GM12878 (cell line): ENCODE data around the gene IFRD1. TPM values are rescaled to one million over a fixed set of nuclear protein-coding genes. Genes with fewer than 3 reads are reported as not detected.
A peak's percentile ranks its signal among the peaks of the same experiment; 100 is the strongest.

Experiments
- ATF7 ChIP-seq: fragments of 450-650 bp; IDR thresholded peaks from 2 replicates; pipeline ENCODE4 v1.6.1; 2016; ENCODE audit warnings: low read depth, mild to moderate bottlenecking
- CHD1 ChIP-seq: IDR thresholded peaks from 2 replicates; pipeline ENCODE4 v1.6.1; 2012; ENCODE audit warnings: low read depth, low read length, improper control_type of control experiment
- CHD4 ChIP-seq: fragments of 200-600 bp; sonication (generic); IDR thresholded peaks from 2 replicates; pipeline ENCODE4 v1.6.1; 2016; ENCODE audit warnings: mild to moderate bottlenecking
- GABPA ChIP-seq: IDR thresholded peaks from 2 replicates; pipeline ENCODE4 v1.6.1; 2014; ENCODE audit warnings: antibody characterized with exemption, low read depth, mild to moderate bottlenecking, inconsistent platforms
- IKZF1 ChIP-seq: fragments of 450-650 bp; conservative IDR thresholded peaks from 2 replicates; pipeline ENCODE4 v1.6.1; 2017; ENCODE audit warnings: antibody characterized with exemption, mild to moderate bottlenecking
- IKZF2 ChIP-seq, 2 experiments: fragments of 450-650 bp; IDR thresholded peaks; 2 replicates each; pipeline ENCODE4 v1.6.1; 2017; ENCODE audit warnings: mild to moderate bottlenecking in 2 of 2, moderate library complexity in 2 of 2
- IRF4 ChIP-seq: IDR thresholded peaks from 2 replicates; pipeline ENCODE4 v1.6.1; 2011; ENCODE audit warnings: low read depth, low read length
- JUNB ChIP-seq: IDR thresholded peaks from 2 replicates; pipeline ENCODE4 v1.6.1; 2016; ENCODE audit warnings: antibody characterized with exemption, mild to moderate bottlenecking
- KDM1A ChIP-seq: fragments of 200-600 bp; sonication (generic); IDR thresholded peaks from 2 replicates; pipeline ENCODE4 v1.6.1; 2016; ENCODE audit warnings: borderline replicate concordance
- MYB ChIP-seq: fragments of 150-350 bp; IDR thresholded peaks from 2 replicates; pipeline ENCODE4 v1.6.1; 2014; ENCODE audit warnings: mild to moderate bottlenecking, low read depth, low read length, borderline replicate concordance
- MYC ChIP-seq: IDR thresholded peaks from 2 replicates; pipeline ENCODE4 v1.6.1; 2011; ENCODE audit warnings: mild to moderate bottlenecking, low read length, moderate library complexity, inconsistent platforms; ENCODE audit not compliant: insufficient read depth, insufficient replicate concordance, insufficient read length, severe bottlenecking
- NBN ChIP-seq: fragments of 450-650 bp; IDR thresholded peaks from 2 replicates; pipeline ENCODE4 v1.6.1; 2016
- NFYB ChIP-seq: IDR thresholded peaks from 2 replicates; pipeline ENCODE4 v1.6.1; 2011; ENCODE audit warnings: low read depth, mild to moderate bottlenecking, low read length, improper control_type of control experiment, moderate library complexity; ENCODE audit not compliant: insufficient read depth
- NKRF ChIP-seq: fragments of 450-650 bp; conservative IDR thresholded peaks from 2 replicates; pipeline ENCODE4 v1.6.1; 2017; ENCODE audit warnings: mild to moderate bottlenecking, moderate library complexity
- PAX8 ChIP-seq: fragments of 450-650 bp; IDR thresholded peaks from 2 replicates; pipeline ENCODE4 v1.6.1; 2017; ENCODE audit warnings: mild to moderate bottlenecking, moderate library complexity
- POLR2AphosphoS2 ChIP-seq: IDR thresholded peaks from 2 replicates; pipeline ENCODE4 v1.6.1; 2011; ENCODE audit warnings: low read depth, mild to moderate bottlenecking, low read length, improper control_type of control experiment, moderate library complexity
- POLR2AphosphoS5 ChIP-seq: IDR thresholded peaks from 2 replicates; pipeline ENCODE4 v1.6.1; 2011; ENCODE audit warnings: mild to moderate bottlenecking, low read length, inconsistent platforms
- SIN3A ChIP-seq: IDR thresholded peaks from 2 replicates; pipeline ENCODE4 v1.6.1; 2012; ENCODE audit warnings: low read depth, low read length, improper control_type of control experiment
- SMAD1 ChIP-seq: fragments of 450-650 bp; IDR thresholded peaks from 2 replicates; pipeline ENCODE4 v1.6.1; 2018; ENCODE audit warnings: mild to moderate bottlenecking, low read depth; ENCODE audit not compliant: partially characterized antibody
- SP1 ChIP-seq: IDR thresholded peaks from one replicate; pipeline ENCODE4 v1.6.1; 2011; ENCODE audit warnings: low read depth, low read length
- SPI1 ChIP-seq: IDR thresholded peaks from 2 replicates; pipeline ENCODE4 v1.6.1; 2011; ENCODE audit warnings: low read depth, mild to moderate bottlenecking, low read length, moderate library complexity, borderline replicate concordance; ENCODE audit not compliant: insufficient read depth
- SUPT20H ChIP-seq: IDR thresholded peaks from 2 replicates; pipeline ENCODE4 v1.6.1; 2011; ENCODE audit warnings: low read depth, mild to moderate bottlenecking, low read length, moderate library complexity, borderline replicate concordance; ENCODE audit not compliant: control insufficient read depth
- SUZ12 ChIP-seq: fragments of 200-600 bp; sonication (generic); IDR thresholded peaks from one replicate; pipeline ENCODE4 v1.6.1; 2018; ENCODE audit warnings: antibody characterized with exemption, mild to moderate bottlenecking; ENCODE audit not compliant: unreplicated experiment
- TCF12 ChIP-seq: IDR thresholded peaks from 2 replicates; pipeline ENCODE4 v1.6.1; 2011; ENCODE audit warnings: low read depth, mild to moderate bottlenecking, low read length
- TCF7 ChIP-seq: IDR thresholded peaks from 2 replicates; pipeline ENCODE4 v1.6.1; 2014; ENCODE audit warnings: antibody characterized with exemption, borderline replicate concordance
- ZNF24 ChIP-seq: fragments of 450-650 bp; IDR thresholded peaks from 2 replicates; pipeline ENCODE4 v1.6.1; 2017; ENCODE audit warnings: antibody characterized with exemption, mild to moderate bottlenecking
- ZNF622 ChIP-seq: fragments of 450-650 bp; IDR thresholded peaks from 2 replicates; pipeline ENCODE4 v1.6.1; 2017; ENCODE audit warnings: mild to moderate bottlenecking, inconsistent platforms
- ZZZ3 ChIP-seq: IDR thresholded peaks from 2 replicates; pipeline ENCODE4 v1.6.1; 2011; ENCODE audit warnings: low read depth; ENCODE audit not compliant: control insufficient read depth, insufficient read length
- polyA plus RNA-seq, 11 experiments: library from polyadenylated mRNA; depleted of rRNA in 4 of 11; unstranded in 6 of 11; stranded (reverse) in 5 of 11; fragments of >200 nt; fragmentation: Nextera tagmentation in 4 of 11; fragmentation: Illumina TruSeq in 1 of 11; extraction: Ambion mirVana in 4 of 11; extraction: Trizol in 1 of 11; gene quantifications; 1 replicate in 1 of 11; 2 replicates in 10 of 11; pipeline versions ENCODE4 v1.2.1 to v1.2.3, GENCODE V29; 2011 to 2016; ENCODE audit warnings: inconsistent platforms in 2 of 11, missing spikeins in 2 of 11, low read depth in 1 of 11
- total RNA-seq, 4 experiments: library from RNA; depleted of rRNA in 3 of 4; stranded (reverse); fragments of >200 nt in 3 of 4; fragmentation: Illumina TruSeq in 1 of 4; extraction: Trizol in 1 of 4; gene quantifications; 2 replicates each; pipeline versions ENCODE4 v1.2.1 to v1.2.3, GENCODE V29; 2013 to 2021
- TF ChIP-seq, protein P1 (sequence below): fragments of 450-650 bp; IDR thresholded peaks from 2 replicates; pipeline ENCODE4 v1.6.1; 2014; ENCODE audit warnings: mild to moderate bottlenecking

IFRD1 gene
- total and polyA plus RNA-seq, 10 of the 15 experiments (the other 5 are each of a cell fraction or from before 2014, with no cell fraction given): 9.6 to 31.1 (median 19.9) TPM

DNA sequence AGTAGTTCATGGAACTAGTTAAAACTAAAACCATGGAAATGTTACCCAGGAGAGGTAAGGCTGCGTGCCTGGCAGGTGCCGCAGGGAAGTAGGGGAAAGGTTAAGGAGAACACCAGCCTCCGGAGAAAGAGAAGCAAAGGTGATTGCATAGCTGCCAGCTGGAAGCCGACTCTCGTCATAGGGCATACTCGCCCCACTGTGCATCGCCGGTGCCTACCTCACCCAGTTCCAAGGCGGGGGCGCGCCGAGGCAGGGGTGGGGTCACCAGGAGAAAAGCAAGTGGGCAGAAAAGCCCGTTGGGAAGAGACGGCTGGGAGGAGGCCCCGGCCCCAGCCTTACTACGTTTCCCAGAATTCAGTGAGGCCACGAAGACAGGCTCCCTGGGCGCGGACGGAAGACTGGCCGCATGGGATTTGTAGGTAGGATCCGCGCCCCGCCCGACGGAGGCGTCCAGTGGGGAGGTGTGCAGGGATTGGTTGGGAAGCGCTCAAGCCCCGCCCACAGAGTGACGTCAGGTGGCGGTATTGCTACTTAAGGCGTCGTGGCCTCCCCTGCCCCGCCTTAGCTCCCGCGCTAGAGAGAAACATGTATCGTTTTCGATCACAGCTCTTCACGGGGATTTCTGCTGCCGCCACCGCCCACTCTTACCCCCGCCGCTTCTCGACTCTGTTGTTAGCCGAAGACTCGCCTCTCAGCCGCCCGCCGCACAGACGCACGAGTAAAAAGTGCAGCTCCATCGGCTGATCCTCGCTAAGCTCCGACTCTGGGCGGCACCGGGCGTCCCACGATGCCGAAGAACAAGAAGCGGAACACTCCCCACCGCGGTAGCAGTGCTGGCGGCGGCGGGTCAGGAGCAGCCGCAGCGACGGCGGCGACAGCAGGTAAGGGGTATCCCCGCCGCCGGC lies at the start of gene IFRD1 (continued):
- TF ChIP-seq SMAD1 (peak; percentile 91), POLR2AphosphoS2 (peak; percentile 98), JUNB (peak; percentile 28; the same call in 1 of the 2 replicates), IRF4 (no peak), NBN (peak; percentile 91), CHD1 (0 out of 2 replicates have a peak, but pooled peaks have one; percentile 83), MYC (no peak), TCF7 (no peak), NFYB (peak; percentile 76), TCF12 (peak; percentile 63; the same call in 1 of the 2 replicates), MYB (no peak), ATF7 (peak; percentile 92), SUPT20H (no peak), ZNF622 (no peak), SP1 (peak; percentile 87), IKZF2 (IDR thresholded peaks at IDR 0.05) (peak; percentile 74 to 75), SIN3A (peak; percentile 15; the same call in 1 of the 2 replicates), ZNF24 (no peak), PAX8 (no peak), GABPA (0 out of 2 replicates have a peak, but pooled peaks have one; percentile 42), NKRF (peak; percentile 94), ZZZ3 (no peak), IKZF1 (peak; percentile 74), SUZ12 (no peak), KDM1A (no peak), CHD4 (no peak), SPI1 (no peak), POLR2AphosphoS5 (peak; percentile 100)
- TF ChIP-seq, protein P1, sequence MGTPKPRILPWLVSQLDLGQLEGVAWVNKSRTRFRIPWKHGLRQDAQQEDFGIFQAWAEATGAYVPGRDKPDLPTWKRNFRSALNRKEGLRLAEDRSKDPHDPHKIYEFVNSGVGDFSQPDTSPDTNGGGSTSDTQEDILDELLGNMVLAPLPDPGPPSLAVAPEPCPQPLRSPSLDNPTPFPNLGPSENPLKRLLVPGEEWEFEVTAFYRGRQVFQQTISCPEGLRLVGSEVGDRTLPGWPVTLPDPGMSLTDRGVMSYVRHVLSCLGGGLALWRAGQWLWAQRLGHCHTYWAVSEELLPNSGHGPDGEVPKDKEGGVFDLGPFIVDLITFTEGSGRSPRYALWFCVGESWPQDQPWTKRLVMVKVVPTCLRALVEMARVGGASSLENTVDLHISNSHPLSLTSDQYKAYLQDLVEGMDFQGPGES: 0 out of 2 replicates have a peak, but pooled peaks have one; percentile 24
